HT-29 (cell line): ENCODE measurements around the gene GPX1. TPM values are rescaled to one million over a fixed set of nuclear protein-coding genes. Genes with fewer than 3 reads are reported as not detected.

Source experiments
- DNase-seq: peaks from one replicate; pipeline ENCODE4 v3.0.0-alpha.2; 2015; ENCODE audit warnings: low spot score
- total RNA-seq: library from RNA; depleted of rRNA; stranded (reverse); fragments of >200 nt; shearing (Covaris generic); gene quantifications from 2 replicates; pipeline ENCODE4 v1.2.3, GENCODE V29; 2014; rRNA removed

GPX1 gene
- total RNA-seq, 1 experiment from 2014 or later = 500 TPM

DNA sequence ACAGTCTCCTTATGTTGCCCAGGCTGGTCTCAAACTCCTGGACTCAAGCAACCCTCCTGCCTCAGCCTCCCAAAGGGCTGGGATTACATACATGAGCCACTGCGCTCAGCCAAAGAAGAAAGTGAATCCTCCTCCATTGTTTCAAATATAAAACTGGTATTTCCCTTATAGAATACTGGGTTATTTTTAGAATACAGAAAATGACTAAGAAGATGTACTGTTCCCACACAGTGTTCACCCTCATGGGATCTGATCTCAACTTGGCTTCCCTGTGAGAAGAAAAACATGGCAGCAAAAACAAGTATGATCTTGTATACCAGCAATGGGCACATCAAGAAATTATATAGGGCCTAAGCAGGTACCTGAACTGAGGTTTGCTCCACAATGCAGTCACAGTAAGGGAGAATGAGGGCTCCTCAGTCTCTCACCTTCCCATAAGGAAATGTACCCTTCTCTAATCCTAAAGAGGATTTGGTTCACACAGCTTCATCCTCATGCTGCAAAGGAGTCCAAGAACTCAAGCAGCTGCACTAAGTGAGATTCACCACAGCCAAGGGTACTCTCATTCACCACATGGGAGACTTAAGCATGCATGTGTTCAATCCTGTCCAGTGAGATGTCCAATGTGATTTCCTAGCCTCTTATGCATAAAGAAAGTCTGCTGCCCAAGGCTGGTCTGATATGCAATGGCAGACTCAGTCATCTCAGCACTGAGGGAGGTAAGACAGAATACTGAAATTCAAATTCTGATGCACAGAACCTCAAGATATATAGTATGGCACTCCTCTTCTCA lies 44.1 kb downstream of the GPX1 start:
- DNase-seq = no peak

DNA sequence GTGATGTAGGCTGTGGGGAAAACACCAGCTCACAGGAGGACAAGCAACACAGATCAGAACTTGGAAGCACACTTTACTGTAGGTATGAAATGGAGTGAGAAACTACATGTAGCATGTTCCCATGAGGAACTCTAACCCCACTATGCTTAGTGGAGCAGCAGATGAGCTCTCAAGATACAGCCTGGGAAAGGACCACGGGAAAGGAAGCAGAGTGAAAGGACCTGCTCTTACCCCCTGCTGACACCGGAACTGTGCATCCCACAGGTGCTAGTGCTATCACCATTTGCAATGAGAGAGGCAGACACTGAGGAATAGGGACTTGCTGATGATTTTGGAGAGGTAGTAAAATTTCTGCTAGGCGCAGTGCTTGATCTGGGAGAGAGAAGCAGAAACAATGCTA lies 46.9 kb downstream of the GPX1 start:
- DNase-seq = no peak

DNA sequence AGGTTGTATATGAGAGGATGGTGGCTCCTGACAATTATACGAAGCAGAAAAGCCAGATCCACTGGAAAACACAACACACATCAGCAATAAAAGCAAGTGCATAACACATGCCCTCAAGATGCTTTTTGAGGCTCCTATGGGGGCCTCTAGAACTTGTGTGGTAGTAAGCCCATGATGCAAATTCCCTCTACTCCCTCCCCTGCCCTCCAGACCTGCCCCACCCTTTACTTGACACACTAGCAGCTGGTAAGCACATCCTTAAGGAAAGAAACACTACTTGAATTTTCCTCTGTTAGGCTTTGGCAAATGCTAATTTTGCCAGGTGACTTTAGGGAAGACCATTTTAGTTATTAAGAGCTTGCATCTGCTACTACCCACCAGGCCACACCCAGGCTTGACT lies 47.5 kb downstream of the GPX1 start:
- no peak for DNase-seq

Other genes with a start within 250 kb of the GPX1 start
- 39.3 and 49.3 TPM in 2 replicates for gene USP19, start 237.5 kb downstream of the GPX1 start, total RNA-seq
- 49.5 and 56.8 TPM in 2 replicates for gene LAMB2, start 225.3 kb downstream of the GPX1 start, total RNA-seq
- gene CCDC71, start 192.0 kb downstream of the GPX1 start, total RNA-seq = 12.4 and 19.5 TPM in 2 replicates
- gene KLHDC8B, start 186.8 kb downstream of the GPX1 start, total RNA-seq = 0.42 TPM in 1 of 2 replicates, not detected in the other
- 1.3 and 3.8 TPM in 2 replicates for gene C3orf62, start 81.1 kb downstream of the GPX1 start, total RNA-seq
- 8.0 and 14.7 TPM in 2 replicates for gene USP4, start 18.3 kb downstream of the GPX1 start, total RNA-seq
- 199 and 229 TPM in 2 replicates for gene RHOA, start 53.6 kb upstream of the GPX1 start, total RNA-seq
- gene TCTA, start 54.1 kb upstream of the GPX1 start, total RNA-seq = 26.6 TPM in 2 replicates
- gene AMT, start 64.1 kb upstream of the GPX1 start, total RNA-seq = 0.97 and 3.9 TPM in 2 replicates
- gene NICN1, start 71.0 kb upstream of the GPX1 start, total RNA-seq = 2.5 and 8.2 TPM in 2 replicates
- 64.2 and 72.9 TPM in 2 replicates for gene DAG1, start 111.9 kb upstream of the GPX1 start, total RNA-seq
- not detected in 2 replicates for gene BSN, start 196.1 kb upstream of the GPX1 start, total RNA-seq